ENCODE data around the gene TSPAN17. TPM values are rescaled to one million over a fixed set of nuclear protein-coding genes. Genes with fewer than 3 reads are reported as not detected.

TSPAN17 gene
- total RNA-seq, 2 donors from 2014 or later, result 30.5 to 36.1 TPM

- no peak for TF ChIP-seq CTCF (IDR thresholded peaks at IDR 0.05)
- no peak overlapping the region for H3K4me3 ChIP-seq
- H3K27me3 ChIP-seq, result no peaks in the 10 kb centered on the region
- no peak overlapping the region for H3K9ac ChIP-seq (ENCODE audit: low read depth in 2 of 2, low read length in 2 of 2)
- peaks cover 9% of the 10 kb centered on the region for H3K4me1 ChIP-seq
- DNase-seq, result no peak
- H3K27ac ChIP-seq, result no peak overlapping the region
- no peaks in the 10 kb centered on the region for H3K36me3 ChIP-seq
- no peaks in the 10 kb centered on the region for H3K9me3 ChIP-seq
- intact Hi-C loops (cut with DNase I), result loop anchor here (5.0 kb wide), 1 partner anchor 295 kb away; no protein-coding TSS in a partner anchor
These were observed 15.4 kb downstream of the TSPAN17 start for GRCh38 chr5:176662371-176663333.

- Histone ChIP-seq H3K4me1 (peaks cover 3% of the 10 kb centered on the region), H3K9ac (ENCODE audit: low read depth in 2 of 2, low read length in 2 of 2) (no peak overlapping the region)
- intact Hi-C loops (cut with DNase I), result loop anchor here (5.0 kb wide), 1 partner anchor 294 kb away; no protein-coding TSS in a partner anchor
These were observed 16.3 kb downstream of the TSPAN17 start for GRCh38 chr5:176663566-176663965.

GRCh38 chr5:176664479-176664878, 17.2 kb downstream of the TSPAN17 start:
- no peak for TF ChIP-seq CTCF (IDR thresholded peaks at IDR 0.05)
- intact Hi-C loops (cut with DNase I), result loop anchor here (5.0 kb wide), 1 partner anchor 293 kb away; no protein-coding TSS in a partner anchor

More at GRCh38 chr5:176663566-176663965, 16.3 kb downstream of the TSPAN17 start:
- no peaks in the 10 kb centered on the region for H3K27me3 ChIP-seq
- no peak overlapping the region for H3K4me3 ChIP-seq
- no peak for DNase-seq
- TF ChIP-seq CTCF (IDR thresholded peaks at IDR 0.05), result no peak
- no peaks in the 10 kb centered on the region for H3K36me3 ChIP-seq
- no peaks in the 10 kb centered on the region for H3K9me3 ChIP-seq
- no peak overlapping the region for H3K27ac ChIP-seq

GRCh38 chr5:176664886-176665285, 17.6 kb downstream of the TSPAN17 start:
- no peak overlapping the region for H3K27ac ChIP-seq
- no peaks in the 10 kb centered on the region for H3K27me3 ChIP-seq
- no peak overlapping the region for H3K4me3 ChIP-seq
- no peaks in the 10 kb centered on the region for H3K9me3 ChIP-seq
- no peak for DNase-seq
- intact Hi-C loops (cut with DNase I), result loop anchor here (5.0 kb wide), 1 partner anchor 292 kb away; no protein-coding TSS in a partner anchor
- no peak overlapping the region for H3K9ac ChIP-seq (ENCODE audit: low read depth in 2 of 2, low read length in 2 of 2)
- no peaks in the 10 kb centered on the region for H3K4me1 ChIP-seq
- no peaks in the 10 kb centered on the region for H3K36me3 ChIP-seq
- no peak for TF ChIP-seq CTCF (IDR thresholded peaks at IDR 0.05)

More at GRCh38 chr5:176664479-176664878, 17.2 kb downstream of the TSPAN17 start:
- no peak overlapping the region for H3K9ac ChIP-seq (ENCODE audit: low read depth in 2 of 2, low read length in 2 of 2)
- H3K36me3 ChIP-seq, result no peaks in the 10 kb centered on the region
- no peak overlapping the region for H3K4me3 ChIP-seq
- H3K9me3 ChIP-seq, result no peaks in the 10 kb centered on the region
- no peaks in the 10 kb centered on the region for H3K27me3 ChIP-seq
- H3K4me1 ChIP-seq, result no peaks in the 10 kb centered on the region
- H3K27ac ChIP-seq, result no peak overlapping the region
- DNase-seq, result no peak

- Histone ChIP-seq H3K9ac (ENCODE audit: low read depth in 2 of 2, low read length in 2 of 2) (no peak overlapping the region), H3K9me3 (no peaks in the 10 kb centered on the region), H3K27ac (no peak overlapping the region), H3K4me3 (no peak overlapping the region), H3K4me1 (no peaks in the 10 kb centered on the region), H3K27me3 (no peaks in the 10 kb centered on the region), H3K36me3 (no peaks in the 10 kb centered on the region)
- intact Hi-C loops (cut with DNase I), result no loop called here
- no peak for DNase-seq
- TF ChIP-seq CTCF (IDR thresholded peaks at IDR 0.05), result no peak
These were observed 18.2 kb downstream of the TSPAN17 start for GRCh38 chr5:176665517-176665916.

Measured in colonic mucosa (tissue), 4 donors.